Small intestine (tissue), 7 donors: ENCODE measurements around the gene USP36. TPM values are rescaled to one million over a fixed set of nuclear protein-coding genes. Genes with fewer than 3 reads are reported as not detected.

ENCODE experiments used
- DNase-seq, 2 donors: peaks; one replicate each; pipeline versions ENCODE4 v3.0.0 to v3.0.0-alpha.2; 2013
- FAIRE-seq: peaks from 2 replicates; lab custom pipeline; 2012; peaks lifted over from hg19 to GRCh38; lab: Jason Lieb, UNC
- H3K27ac ChIP-seq, 3 donors: one replicate each; pipeline ENCODE4 v1.5.1; 2013; ENCODE audit warnings: low read length in 2 of 3, mild to moderate bottlenecking in 2 of 3, control low read depth in 1 of 3, inconsistent platforms in 1 of 3, low read depth in 1 of 3, moderate library complexity in 1 of 3
- H3K27me3 ChIP-seq, 3 donors: one replicate each; pipeline ENCODE4 v1.6.1; 2013; ENCODE audit warnings: low read length in 3 of 3, inconsistent platforms in 1 of 3; ENCODE audit not compliant: control insufficient read depth in 3 of 3, insufficient read depth in 3 of 3
- H3K36me3 ChIP-seq, 3 donors: one replicate each; pipeline ENCODE4 v1.6.1; 2013; ENCODE audit warnings: low read length in 3 of 3, inconsistent platforms in 1 of 3, low read depth in 1 of 3, mild to moderate bottlenecking in 1 of 3, moderate library complexity in 1 of 3; ENCODE audit not compliant: control insufficient read depth in 3 of 3, insufficient read depth in 2 of 3
- H3K4me1 ChIP-seq, 3 donors: one replicate each; pipeline ENCODE4 v1.6.1; 2013; ENCODE audit warnings: low read length in 2 of 3, inconsistent platforms in 1 of 3, low read depth in 1 of 3, mild to moderate bottlenecking in 1 of 3, moderate library complexity in 1 of 3; ENCODE audit not compliant: control insufficient read depth in 3 of 3, insufficient read depth in 2 of 3
- H3K4me3 ChIP-seq, 3 donors: one replicate each; pipeline ENCODE4 v1.5.1; 2013; ENCODE audit warnings: low read length in 3 of 3, control low read depth in 1 of 3, inconsistent platforms in 1 of 3, low read depth in 1 of 3, mild to moderate bottlenecking in 1 of 3, moderate library complexity in 1 of 3
- H3K9me3 ChIP-seq, 2 donors: one replicate each; pipeline ENCODE4 v1.6.1; 2013; ENCODE audit warnings: low read depth in 1 of 2, low read length in 1 of 2; ENCODE audit not compliant: control insufficient read depth in 2 of 2, insufficient read depth in 1 of 2
- WGBS, 3 donors: extraction: QIAGEN DNeasy Blood & Tissue Kit; methylation state at CpG; one replicate each; pipeline ENCODE4 v1.1.7; 2013; 5-methylcytosine and 5-hydroxymethylcytosine counted together
- polyA plus RNA-seq, 4 donors: library from polyadenylated mRNA; stranded (reverse) in 3 of 4; unstranded in 1 of 4; fragments of 200-250 nt in 3 of 4; fragments of 120-200 nt in 1 of 4; gene quantifications; one replicate each; pipeline versions ENCODE4 v1.2.1 to v1.2.3, GENCODE V29; 2013
- donor health status: healthy with polysubstance abuse.
- donor health status: control.
- donor health status: control.
- donor health status: Bipolar disorder and iron deficiency.
- donor health status: healthy.

Gene USP36
- polyA plus RNA-seq, 4 donors, result 8.1 to 47.0 (median 19.1) TPM

DNA sequence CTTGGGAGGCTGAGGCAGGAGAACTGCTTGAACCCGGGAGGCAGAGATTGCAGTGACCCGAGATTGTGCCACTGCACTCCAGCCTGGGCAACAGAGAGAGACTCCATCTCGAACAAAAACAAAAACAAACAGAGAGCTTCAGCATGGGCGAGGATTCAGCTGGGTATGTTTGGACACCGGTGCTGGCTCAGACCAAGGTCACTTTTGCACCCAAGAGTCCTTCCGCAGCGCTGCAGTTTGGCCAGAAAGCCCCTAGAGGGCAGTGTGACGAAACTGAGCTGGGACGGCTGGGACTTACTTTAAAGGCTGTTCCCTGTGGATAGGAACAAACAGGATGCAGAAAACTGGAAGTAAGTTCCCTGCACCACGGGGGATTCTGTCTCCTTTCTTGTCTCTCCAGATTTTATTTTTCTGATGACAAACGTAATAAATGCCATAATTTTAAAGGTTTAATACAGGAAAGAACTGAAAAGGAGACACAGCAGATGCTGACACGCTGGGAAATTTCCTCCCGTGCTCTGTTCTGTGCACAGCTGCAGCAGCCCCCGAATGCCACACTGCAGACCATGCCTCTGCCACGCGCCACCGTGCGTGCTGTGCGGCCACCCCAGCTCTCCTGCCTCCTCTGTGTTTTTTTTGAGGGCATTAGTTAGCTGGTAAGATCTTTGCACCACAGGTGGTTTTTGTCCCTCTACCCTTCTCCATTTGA lies 25.2 kb upstream of the USP36 start:
- Histone ChIP-seq H3K9me3 (no peaks in the 10 kb centered on the region), H3K27ac (no peak overlapping the region), H3K4me1 (peaks cover 0 to 4% (median 0%) of the 10 kb centered on the region in 3 donors), H3K36me3 (peaks cover 0 to 30% (median 0%) of the 10 kb centered on the region in 3 donors), H3K27me3 (no peaks in the 10 kb centered on the region), H3K4me3 (no peak overlapping the region)
- FAIRE-seq, result no peak
- 19 to 21% (median 21%) methylated on average over 19 of the region's 19 CpGs for WGBS, 3 donors
- peak; percentile 83 to 86 for DNase-seq

DNA sequence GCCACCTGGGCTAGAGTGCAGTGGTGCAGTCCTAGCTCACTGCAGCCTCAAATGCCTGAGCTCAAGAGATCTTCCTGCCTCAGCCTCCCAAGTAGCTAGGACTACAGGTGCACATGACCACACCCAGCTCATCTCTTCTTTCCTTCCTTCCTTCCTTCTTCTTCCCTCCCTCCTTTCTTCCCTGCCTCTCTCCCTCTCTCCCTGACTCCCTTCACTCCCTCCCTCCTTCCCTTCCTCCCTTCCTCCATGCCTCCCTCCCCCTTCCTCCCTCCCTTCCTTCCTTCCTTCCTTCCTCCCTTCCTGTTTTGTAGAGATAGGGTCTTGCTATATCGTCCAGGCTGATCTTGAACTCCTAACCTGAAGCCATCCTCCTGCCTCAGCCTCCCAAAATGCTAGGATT lies 23.5 kb upstream of the USP36 start:
- Histone ChIP-seq H3K9me3 (no peaks in the 10 kb centered on the region), H3K4me1 (peaks cover 0 to 4% (median 0%) of the 10 kb centered on the region in 3 donors), H3K27ac (no peak overlapping the region), H3K36me3 (peaks cover 0 to 23% (median 0%) of the 10 kb centered on the region in 3 donors), H3K27me3 (no peaks in the 10 kb centered on the region), H3K4me3 (no peak overlapping the region)
- 66 to 80% (median 72%) methylated on average over 1 of the region's 1 CpG for WGBS, 3 donors
- FAIRE-seq (no peak), DNase-seq (no peak)

- WGBS, 3 donors, result 64 to 74% (median 65%) methylated on average over 17 of the region's 17 CpGs
- Histone ChIP-seq H3K4me3 (no peak overlapping the region), H3K27ac (peak overlapping the region in 1 of 3 donors; percentile 65), H3K27me3 (no peaks in the 10 kb centered on the region), H3K9me3 (no peaks in the 10 kb centered on the region), H3K4me1 (peaks cover 0 to 4% (median 0%) of the 10 kb centered on the region in 3 donors), H3K36me3 (peaks cover 0 to 12% (median 0%) of the 10 kb centered on the region in 3 donors)
- no peak for FAIRE-seq
- peak; percentile 26 to 59 for DNase-seq
Observed at GRCh38 chr17:78862073-78863023, 21.7 kb upstream of the USP36 start.

GRCh38 chr17:78861229-78861628 lies 20.6 kb upstream of the USP36 start:
- FAIRE-seq (no peak), DNase-seq (no peak)
- Histone ChIP-seq H3K9me3 (no peaks in the 10 kb centered on the region), H3K4me3 (no peak overlapping the region), H3K27me3 (no peaks in the 10 kb centered on the region), H3K27ac (peak overlapping the region in 1 of 3 donors; percentile 65), H3K4me1 (peaks cover 0 to 4% (median 0%) of the 10 kb centered on the region in 3 donors), H3K36me3 (peaks cover 0 to 24% (median 0%) of the 10 kb centered on the region in 3 donors)
- WGBS, 3 donors, result 86 to 90% (median 89%) methylated on average over 3 to 4 of the region's 4 CpGs

DNA sequence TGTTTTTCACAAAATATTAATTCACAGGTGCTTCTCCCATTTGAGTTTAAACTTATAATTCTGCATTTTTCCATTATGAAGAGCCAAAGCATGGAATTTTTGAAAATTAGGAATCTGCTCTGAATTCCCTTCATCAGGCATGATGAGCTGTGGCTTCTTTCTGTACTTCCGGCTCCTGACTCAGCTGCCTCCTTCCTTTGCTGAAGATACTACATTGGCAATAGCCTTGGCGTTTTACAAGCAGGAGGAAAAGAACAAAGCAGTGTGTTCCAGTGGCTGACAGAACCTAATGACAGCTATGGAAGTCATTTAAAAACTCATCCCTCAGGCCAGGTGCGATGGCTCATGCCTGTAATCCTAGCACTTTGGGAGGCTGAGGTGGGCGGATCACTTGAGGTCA lies 18.4 kb upstream of the USP36 start:
- no peaks in the 10 kb centered on the region for H3K9me3 ChIP-seq
- DNase-seq, result no peak
- WGBS, 3 donors, result 85 to 91% (median 91%) methylated on average over 4 of the region's 4 CpGs
- peaks cover 0 to 4% (median 0%) of the 10 kb centered on the region in 3 donors for H3K4me1 ChIP-seq
- no peak for FAIRE-seq
- no peak overlapping the region for H3K27ac ChIP-seq
- no peak overlapping the region for H3K4me3 ChIP-seq
- H3K36me3 ChIP-seq, result peaks cover 0 to 36% (median 0%) of the 10 kb centered on the region in 3 donors
- no peaks in the 10 kb centered on the region for H3K27me3 ChIP-seq

DNA sequence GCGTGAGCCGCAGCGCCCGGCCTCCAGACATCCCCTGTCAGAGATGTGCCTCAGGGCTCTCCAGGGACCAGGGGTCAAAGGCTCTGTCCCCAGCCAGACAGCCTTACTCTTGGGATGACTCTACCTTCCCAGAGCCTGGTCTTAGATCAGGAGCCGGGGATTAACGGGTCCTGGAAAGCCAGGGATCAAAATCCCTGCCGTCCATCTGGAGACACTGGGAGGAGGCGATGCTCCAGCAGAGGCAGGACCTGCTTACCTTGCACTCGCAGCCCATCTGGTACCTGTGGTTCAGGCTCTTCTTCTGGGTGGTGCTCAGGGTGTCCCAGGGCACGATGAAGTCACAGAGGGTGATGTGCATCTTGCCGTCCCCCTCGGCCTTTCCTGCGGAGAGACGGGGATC lies 16.7 kb upstream of the USP36 start:
- no peak for DNase-seq
- Histone ChIP-seq H3K4me3 (no peak overlapping the region), H3K36me3 (peaks cover 0 to 34% (median 0%) of the 10 kb centered on the region in 3 donors), H3K9me3 (no peaks in the 10 kb centered on the region), H3K27me3 (no peaks in the 10 kb centered on the region), H3K4me1 (peaks cover 0 to 9% (median 0%) of the 10 kb centered on the region in 3 donors), H3K27ac (no peak overlapping the region)
- WGBS, 3 donors, result 88 to 97% (median 92%) methylated on average over 14 of the region's 14 CpGs
- no peak for FAIRE-seq

DNA sequence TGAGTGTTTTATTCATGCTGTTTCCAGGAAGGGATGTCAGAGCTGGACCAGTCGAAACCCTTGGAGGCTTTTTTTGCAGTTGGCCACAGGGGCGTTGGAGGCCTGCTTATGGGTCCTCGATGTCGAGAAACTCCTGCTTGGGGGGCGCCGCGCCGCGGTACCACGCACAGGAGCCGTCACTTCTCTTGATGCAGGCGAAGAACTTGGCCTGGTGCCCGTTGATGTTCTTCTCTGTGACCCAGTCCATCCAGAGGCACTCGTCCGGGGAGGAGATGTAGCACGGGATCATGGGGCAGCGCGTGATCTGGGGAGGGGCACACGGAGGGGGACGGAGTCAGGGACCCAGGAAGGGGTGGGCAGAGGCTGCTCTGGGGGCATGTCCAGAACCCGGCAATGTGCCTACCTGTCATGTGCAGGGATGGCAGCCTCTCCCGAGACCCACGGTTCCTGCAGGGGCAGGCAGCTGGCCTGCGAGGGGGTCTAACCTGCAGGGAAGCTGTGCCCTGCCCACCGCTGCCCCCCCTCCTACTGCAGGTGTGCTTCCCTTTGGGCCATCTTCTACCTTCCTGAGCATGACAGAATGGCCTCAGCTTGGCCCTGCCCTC lies 15.0 kb upstream of the USP36 start:
- no peaks in the 10 kb centered on the region for H3K9me3 ChIP-seq
- H3K36me3 ChIP-seq, result peaks cover 0 to 32% (median 0%) of the 10 kb centered on the region in 3 donors
- no peaks in the 10 kb centered on the region for H3K27me3 ChIP-seq
- DNase-seq (no peak), FAIRE-seq (no peak)
- 93 to 97% (median 94%) methylated on average over 23 to 25 of the region's 25 CpGs for WGBS, 3 donors
- no peak overlapping the region for H3K27ac ChIP-seq
- no peak overlapping the region for H3K4me3 ChIP-seq
- H3K4me1 ChIP-seq, result peaks cover 0 to 9% (median 0%) of the 10 kb centered on the region in 3 donors

- peaks cover 0 to 28% (median 0%) of the 10 kb centered on the region in 3 donors for H3K36me3 ChIP-seq
- H3K9me3 ChIP-seq, result no peaks in the 10 kb centered on the region
- no peak for FAIRE-seq
- no peak overlapping the region for H3K4me3 ChIP-seq
- no peak overlapping the region for H3K27ac ChIP-seq
- DNase-seq, result no peak
- H3K27me3 ChIP-seq, result no peaks in the 10 kb centered on the region
- WGBS, 3 donors, result 48 to 78% (median 74%) methylated on average over 8 to 9 of the region's 9 CpGs
- peaks cover 0 to 9% (median 0%) of the 10 kb centered on the region in 3 donors for H3K4me1 ChIP-seq
Observed at GRCh38 chr17:78854508-78854907, 13.9 kb upstream of the USP36 start.
